HG03439 (cell line): ENCODE results near the gene C11orf24.

Experiments
- ATAC-seq: cut with Tn5 transposase; IDR thresholded peaks from one replicate; pipeline ENCODE4 v1.9.1; 2021; ENCODE audit warnings: mild to moderate bottlenecking, moderate library complexity; ENCODE audit not compliant: unreplicated experiment

The C11orf24 gene

DNA sequence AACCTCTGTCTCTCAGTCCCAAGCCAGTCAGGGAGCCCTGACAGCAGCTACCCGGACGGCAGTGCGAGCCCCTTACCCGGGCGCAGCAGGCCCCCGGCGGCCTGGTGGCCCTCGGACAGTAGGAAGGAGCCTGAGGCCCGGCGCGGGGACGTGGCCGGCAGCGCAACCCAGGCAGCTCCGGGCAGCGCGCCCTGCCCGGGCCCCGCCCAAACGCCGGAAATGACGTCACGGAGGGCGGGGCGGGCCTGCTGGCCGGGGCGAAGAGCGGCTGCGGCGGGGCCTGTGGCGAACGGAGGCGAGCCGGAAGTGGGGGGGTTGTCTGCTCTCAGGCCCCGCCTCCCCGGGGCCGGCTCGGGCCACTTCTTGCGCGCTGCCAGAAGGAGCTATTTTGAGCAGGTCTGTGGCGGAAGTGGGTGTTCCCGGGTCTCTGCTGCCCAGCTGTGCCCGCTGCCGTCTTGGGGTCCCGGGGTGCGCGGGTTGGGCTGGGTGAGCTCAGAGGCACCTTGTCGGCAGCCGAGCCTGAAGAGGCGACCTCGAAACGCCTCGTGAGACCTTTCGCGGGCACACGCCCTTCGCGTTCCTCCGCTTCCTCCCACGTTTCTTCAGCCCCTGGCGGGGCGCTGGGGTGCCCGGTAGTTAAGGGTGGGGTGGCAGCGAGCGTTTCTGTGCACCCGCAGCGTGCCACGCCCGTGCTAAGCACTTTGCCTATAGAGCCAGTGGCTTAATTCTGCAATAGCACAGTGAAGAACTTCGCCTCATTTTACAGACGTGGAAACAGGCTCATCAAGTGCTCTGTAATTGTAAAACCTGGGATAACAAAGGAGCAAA, at the start of gene C11orf24:
C11orf24 (minus strand) TSS at position 193 of the 828 bp plus-strand sequence. CDS start 8,206 bp downstream, outside the sequence.
- ATAC-seq, result peak; percentile 62

DNA sequence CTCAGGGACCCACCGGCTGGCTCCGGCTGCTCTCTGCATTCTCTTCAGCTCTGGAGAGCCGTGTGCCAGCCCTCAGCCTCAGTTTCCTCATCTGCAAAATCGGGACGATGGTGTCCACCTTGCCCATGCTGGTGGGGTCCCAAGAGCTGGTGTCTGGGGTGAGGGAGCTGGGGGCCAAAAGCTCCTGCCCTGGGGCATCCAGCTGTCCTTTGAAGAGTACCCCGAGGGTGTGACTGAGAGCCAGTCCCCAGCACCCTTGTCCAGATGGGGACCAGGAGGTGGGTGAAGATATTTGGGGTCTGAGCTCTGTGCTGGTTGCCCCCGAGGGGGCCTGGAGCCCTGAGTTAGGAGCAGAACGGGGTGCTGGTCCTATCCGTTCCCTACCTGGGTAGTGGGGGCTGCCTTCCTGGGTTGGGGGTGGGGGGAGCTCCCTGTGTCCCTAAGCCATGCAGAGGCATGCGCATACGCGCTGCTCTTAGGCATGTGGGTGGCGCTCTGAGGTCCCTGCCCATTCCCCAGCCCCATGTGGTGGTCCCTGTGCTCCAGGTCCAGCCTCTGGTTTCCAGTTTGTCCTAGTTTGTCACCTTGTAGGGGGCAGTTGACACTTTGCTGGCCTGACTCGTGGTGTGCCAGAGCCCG, 45.5 kb upstream of the C11orf24 start:
- no peak for ATAC-seq

DNA sequence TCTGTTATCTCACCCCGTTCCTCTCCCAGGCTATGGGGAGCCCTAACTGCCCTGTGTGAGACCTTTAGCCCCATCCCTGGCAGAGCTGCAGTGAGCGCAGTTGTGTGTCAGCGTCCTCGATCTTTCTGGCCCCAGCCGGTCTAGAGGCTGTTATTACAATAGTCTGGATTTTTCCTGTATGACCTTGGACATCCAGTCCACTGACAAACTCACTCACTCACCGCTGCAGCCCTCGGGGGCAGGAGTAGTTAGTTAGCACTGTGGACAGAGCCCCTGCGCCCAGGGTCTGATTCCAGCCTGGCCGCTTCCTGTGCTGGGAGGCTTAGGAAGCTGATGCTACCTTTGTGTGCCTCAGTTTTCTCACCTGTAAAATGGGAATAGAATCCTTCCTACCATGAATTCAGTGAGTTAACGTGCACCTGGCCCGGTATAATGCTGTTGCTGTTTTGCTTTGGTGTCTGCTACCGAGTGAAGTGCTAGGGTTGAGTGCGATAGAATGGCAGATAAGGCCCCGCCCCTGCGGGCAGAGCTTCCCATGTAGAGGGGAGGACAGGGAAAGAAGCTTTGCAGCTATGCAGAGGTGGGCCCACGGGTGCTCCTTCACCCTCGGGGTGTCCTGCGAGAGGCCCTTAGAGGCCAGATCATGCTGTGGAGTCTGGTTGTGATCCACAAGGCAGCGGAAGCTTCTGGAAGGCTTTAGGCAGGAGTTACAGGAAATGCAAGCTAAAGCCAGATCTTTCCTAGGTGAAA, 43.6 kb upstream of the C11orf24 start:
- ATAC-seq, result no peak

DNA sequence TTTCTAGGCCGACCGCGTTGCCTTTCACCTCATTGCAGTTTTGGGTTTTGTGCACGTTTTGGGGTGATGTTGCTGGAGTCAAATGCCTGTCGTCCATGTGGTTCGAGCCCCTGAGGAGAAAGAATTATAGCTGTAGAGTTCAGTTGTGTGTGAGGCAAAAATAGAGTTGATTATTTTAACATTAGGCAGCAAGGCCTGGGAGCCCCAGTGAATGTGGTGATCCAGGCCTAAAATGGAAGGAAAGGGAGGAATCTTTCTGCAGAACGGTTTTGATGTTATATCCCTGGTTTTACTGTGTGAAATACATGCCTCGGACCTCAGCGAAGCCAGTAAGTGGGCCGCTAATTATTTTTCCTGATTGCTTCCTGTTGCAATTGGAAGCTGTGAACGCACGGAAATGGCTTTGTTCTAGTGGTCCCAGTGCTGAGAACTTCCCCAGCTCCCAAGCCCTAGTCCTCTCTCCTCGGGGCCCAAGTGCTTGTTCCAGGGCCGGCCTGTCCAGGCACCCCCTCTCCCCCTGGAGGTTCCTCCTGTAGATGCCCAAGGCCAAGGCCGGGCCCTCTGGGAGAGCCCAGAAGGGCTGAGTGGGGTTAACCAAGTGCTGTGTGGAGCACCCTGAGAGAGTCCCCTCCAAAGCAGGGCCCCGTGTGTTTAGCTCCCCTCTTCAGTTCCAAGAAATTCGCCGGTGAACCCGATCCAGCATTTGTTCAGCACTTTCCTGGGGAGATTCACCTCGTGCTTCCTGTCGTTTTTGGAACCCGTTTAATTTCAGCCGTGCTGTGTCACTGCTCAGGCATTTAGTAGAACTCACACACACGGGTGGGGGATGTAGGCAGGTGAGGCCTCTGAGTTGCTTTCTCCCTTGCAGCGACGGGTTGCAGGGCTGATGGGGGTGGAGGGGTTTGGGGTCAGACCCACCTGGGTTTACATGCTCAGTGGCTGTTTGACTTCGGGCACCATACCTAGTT, 42.7 kb upstream of the C11orf24 start:
- no peak for ATAC-seq

DNA sequence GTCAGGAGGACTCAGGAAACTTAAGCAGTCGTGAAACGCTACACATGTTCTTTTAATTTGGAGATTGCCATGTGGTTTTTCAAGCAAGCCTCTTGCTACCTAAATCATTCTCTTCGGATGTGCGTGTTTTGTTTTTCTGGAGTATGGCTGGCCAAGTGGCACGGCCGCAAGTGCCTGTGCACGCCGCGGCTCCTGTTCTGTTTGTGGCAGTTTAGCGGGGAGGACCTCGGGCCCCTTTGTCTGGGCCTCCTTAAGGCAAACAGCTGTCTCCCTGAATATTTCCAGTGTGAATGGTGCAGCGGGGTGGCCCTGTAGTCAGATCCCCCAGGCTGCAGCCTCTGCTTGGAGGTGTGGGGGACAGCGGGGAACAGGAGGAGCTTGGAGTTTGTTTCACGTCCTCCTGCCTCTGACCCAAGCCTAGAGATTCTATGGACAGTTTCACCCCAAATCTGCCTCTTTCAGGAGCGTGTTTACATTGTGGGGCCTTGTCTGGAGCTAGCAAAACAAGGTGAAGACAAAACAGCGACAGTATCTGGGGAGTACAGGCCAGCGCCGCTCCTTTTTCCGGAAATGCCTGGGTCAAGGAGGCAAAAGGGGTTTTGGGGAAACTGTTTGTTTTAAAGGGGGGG, 41.9 kb upstream of the C11orf24 start:
- ATAC-seq, result no peak

DNA sequence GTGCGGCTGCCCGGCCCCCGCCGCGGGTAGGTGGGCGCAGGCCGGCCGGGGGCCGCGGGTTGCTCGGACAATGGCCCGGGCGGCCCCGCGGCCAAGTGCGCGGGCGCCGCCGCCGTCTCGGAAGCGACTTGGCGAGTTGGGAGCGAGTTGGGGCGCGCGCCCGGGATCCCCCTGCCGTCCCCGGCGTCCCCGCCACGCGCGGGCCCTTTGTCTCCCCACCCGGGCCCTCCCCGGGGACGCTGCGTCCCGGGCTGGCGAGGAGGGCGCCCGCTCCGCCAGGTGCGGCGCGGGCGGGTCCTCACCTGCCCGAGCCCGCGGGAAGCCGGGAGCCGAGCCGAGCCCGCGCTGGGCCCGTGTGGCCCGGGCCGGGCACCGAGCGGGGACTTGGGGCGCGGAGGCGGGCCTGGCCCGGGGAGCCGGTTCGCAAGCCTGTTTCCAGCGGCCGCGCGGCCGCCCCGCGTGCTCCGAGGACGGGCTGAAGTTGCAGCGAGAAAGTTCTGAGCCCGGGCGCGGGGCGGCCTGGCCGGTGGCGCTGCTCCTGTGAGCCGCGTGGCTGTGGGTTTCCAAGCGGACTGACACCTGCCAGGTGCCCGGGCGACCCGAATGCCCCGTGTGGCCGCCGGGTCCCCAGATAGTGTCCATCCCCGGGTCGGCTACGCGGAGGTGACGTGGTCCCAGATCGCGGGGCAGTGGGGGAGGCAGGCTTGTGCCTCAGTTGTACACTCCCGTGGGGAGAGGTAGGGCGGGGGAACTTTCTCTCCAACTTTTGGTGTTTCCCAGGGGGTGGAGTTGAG, 41.2 kb upstream of the C11orf24 start:
- ATAC-seq, result no peak

DNA sequence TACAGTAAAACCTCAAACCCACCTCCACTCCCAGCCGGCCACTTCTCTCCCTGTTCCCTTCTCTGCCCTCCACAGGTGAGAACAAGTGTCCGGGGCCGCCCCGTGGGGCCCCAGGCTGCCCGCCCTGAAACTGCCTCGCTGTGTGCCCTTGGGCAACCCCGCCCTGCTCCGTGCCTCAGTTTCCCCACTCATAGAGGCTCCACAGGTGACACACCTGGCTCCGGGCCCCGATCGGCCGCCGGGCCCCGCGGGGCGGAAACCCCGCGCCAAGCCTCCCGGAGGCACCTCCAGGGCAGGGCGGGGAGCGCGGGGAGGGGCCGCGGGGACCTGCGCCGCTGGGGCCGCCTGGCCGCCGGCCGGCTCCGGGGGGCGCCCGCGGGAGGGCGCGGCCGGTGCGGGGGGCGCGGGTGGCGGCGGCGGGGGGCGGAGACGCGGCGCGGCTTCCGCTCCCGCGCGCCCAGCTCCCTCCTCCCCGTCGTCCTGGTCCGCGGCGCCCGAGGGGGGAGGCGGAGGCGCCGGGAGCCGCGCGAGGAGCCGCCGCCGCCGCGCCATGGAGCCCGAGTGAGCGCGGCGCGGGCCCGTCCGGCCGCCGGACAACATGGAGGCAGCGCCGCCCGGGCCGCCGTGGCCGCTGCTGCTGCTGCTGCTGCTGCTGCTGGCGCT, 40.5 kb upstream of the C11orf24 start, which contains the start of gene LRP5:
LRP5 (plus strand) TSS at position 475 of the 663 bp plus-strand sequence; CDS start at position 599, 124 bp downstream.
- ATAC-seq, result no peak

DNA sequence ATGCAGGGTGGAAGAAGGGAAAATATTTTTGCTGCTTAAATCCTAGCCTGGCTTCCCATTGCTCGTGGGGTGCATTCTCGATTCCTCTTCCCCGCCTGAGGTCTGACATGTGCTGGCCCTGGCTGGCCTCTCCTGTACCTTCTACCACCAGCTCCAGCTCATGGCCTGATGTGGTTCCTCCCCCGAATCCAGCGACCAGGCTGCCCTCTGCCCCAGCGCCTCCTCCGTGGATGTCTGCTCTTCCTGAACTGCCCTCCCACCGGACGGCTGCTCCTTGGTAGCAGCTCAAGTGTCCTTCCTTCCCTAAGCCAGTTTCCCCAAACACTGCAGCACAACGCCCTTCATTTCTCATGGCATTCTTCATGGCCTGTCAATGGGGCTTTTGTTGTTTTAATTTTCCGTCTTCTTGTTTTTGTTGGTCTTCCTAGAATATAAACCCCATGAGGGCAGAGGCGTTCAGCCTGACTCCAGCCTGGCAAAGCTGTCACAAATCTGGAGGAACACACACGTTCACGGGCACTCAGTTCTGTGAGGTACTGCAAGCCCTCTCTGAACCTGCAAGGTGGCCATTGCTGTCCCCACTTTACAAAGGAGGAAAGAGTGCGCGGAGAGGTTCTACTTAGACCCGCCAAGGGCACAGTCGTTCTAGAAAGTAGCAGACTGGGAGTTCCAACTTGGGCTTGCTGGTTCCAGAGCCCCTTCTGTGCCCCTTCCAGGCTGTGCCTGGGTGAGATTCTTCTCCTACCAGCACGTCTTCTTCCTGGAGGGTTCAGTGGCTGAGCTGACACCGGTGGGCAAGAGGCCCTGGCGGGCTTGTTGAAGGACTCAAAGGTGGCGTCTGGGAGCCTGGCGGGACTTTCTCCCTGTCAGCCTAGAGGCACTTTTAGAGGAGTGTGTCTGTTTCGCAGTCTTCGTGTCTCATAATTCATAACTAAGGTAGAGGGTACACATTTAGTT, 39.7 kb upstream of the C11orf24 start:
- ATAC-seq, result no peak

DNA sequence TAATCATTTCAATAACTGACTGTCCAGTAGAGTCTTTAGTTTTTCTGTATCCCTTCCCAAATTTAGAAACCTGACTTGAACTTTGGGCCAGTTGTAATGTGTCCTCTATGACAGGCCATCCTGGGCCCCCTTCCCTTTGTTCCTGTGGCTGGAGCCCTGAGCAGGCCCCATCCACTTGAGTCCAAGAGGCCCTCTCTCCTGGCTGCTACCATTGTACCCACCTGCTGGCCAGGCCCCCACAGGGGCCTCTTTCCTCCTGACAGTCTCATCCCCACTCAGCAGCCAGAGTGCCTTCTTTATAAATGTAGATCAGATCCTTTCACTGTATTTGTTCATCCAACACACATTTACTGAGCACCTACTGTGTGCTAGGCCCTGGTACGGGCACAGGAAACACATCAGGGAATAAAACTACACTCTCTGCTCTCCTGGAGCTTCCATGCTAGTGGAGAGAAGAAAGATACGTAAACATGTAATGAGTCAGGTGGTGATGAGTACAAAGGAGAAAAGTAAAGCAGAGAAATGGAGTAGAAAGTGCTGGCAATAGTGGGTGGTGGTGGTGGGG, 37.9 kb upstream of the C11orf24 start:
- no peak for ATAC-seq

DNA sequence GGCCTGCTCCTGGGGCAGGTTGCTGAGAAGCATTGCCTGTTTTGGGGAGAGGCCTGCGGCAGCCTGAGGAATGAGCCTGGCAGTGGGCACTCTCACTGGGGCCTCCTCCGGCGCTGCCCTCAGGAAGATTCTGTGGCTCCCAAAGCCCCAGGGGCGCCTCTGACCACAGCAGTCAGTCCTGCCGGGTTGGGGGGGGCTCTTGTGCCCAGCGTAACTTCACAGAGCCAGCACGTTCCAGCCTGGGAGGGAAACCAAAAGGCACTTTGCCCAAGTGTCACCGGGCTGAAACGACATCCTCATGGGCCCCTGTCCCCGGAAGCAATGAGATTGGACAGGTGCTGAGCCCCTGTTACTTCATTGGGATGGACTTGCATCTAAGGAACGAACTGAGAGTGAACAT, 36.3 kb upstream of the C11orf24 start:
- no peak for ATAC-seq

DNA sequence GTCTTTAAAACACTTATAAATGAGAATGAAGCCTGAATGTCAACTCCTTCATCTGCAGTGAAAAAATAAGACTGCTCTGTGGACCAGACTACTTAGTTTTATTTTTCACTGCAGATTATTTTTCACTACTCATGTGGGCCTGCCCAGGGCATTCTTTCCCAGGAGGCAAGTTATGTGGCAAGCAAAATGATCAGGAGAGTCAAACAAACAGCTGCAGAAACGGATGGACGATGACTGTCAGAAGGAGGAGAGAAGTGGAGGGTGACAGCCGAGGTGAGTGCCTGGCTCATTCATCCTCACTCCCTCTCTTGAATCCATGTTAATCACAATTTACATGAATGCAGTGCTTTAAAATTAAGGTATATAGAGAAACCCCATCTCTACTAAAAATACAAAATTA, 34.9 kb upstream of the C11orf24 start:
- no peak for ATAC-seq

DNA sequence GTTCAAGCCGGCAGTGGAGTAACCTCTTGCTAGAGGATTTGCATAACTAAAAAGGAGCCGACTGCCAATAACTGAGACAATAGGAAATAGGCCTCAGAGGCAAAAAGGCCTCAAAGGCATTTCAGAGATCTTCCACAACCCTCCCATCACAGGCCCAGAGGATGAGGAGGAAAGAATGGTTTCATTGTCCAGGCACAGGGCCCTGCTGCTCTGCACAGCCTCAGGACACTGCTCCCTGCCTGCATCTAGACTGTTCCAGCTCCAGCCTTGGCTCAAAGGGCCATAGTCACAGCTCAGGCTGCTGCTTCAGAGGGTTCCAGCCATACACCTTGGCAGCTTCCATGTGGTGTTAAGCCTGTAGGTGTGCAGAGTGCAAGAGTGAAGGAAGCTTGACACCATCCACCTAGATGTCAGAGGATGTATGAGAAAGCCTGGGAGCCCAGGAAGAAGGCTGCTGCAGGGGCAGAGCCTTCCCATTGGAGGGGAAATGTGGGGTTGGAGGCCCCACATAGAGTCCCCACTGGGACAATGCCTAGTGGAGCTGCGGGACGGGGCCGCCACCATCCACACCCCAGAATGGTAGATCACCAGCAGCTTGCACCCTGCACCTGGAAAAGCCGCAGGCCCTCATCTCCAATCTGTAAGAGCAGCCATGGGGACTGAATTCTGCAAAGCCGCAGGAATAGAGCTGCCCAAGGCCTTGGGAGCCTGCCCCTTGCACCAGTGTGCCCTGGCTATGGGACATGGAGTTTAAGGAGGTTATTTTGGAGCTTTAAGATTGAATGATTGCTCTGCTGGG, 32.4 kb upstream of the C11orf24 start:
- ATAC-seq, result no peak

DNA sequence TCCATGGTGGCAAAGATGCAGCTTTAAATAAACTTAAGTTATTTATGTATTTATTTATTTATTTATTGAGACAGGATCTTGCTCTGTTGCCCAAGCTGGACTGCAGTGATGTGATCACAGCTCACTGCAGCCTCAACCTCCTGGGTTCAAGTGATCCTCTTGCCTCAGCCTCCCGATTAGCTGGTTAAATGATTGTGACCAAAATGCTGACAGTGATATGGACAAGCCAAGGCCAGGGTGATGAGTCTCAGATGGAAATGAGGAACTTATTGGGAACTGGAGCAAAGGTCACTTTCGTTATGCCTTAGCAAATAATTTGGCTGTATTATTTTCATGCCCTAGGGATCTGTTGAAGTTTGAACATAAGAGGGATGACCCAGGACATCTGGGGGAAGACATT, 31.3 kb upstream of the C11orf24 start:
- no peak for ATAC-seq

DNA sequence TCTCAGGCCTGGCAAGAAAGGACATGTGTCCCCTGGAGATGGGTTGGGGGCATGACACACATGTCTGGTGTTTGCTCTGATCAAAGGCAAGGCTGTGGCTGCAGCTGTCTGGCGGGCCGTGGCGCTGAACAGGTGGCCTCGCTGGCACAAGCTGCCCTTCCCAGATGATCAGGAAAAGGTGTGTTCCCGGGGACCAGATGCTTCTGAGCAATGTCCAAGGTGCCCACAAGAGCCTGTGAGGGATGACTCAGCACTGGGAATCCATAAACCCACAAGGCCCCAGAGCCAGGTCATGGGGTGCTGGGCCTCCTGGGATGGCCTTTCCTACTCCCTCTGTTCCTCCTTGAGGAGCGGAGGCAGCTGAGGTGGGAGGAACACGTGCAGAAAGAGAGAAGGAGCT, 30.9 kb upstream of the C11orf24 start:
- no peak for ATAC-seq

DNA sequence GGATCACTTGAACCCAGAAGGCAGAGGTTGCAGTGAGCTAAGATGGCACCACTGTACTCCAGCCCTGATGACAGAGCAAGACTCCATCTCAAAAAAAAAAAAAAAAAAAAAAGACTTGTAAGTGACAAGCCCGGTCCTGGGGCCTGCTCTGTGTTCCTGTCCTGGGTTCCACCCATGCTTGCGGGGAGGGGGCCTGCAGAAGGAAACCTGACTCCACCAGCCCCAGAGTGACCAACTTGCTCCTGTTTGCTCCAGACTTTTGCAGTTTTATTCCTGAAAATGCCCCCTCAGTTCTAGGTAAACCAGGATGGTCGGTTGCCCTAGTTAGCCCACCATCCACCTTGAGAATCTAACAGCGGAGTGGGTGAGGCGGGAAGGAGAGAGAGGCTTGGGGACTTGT, 30.5 kb upstream of the C11orf24 start:
- ATAC-seq, result no peak

DNA sequence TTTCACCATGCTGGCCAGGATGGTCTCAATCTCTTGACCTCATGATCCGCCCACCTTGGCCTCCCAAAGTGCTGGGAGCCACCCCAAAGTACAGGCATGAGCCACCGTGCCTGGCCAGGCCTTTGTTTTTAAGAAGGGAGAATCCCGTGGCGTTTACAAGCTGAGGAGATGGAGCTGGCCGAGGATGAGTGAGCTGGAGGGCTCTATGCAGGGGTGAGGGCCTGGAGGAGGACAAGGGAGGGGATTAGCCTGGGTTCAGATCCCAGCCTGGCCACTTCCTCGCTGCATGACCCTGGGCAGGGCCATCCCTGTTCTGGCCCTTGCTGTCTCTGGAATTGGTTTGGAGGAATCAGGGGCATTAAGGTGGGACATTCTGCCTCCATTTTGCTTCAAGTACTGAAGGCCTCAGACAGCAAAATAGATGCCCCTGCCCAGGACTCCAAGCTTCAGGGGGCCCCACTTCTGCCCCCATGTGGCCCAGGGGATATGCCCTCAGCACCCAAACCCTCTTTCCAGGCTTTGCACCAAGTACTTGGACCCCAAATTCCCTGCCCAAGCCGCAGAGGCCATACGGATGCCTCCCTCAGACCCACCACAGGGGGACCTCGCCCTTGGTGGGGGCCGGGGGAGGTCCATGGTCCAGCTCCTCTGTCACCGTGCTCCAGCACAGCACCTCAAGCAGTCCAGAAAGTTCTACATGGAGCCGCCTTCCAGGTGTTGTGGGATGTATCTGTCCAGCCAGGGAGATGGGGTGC, 28.5 kb upstream of the C11orf24 start:
- no peak for ATAC-seq
